Measurements from ENCODE around the gene RNU6-1.

The RNU6-1 gene

DNA sequence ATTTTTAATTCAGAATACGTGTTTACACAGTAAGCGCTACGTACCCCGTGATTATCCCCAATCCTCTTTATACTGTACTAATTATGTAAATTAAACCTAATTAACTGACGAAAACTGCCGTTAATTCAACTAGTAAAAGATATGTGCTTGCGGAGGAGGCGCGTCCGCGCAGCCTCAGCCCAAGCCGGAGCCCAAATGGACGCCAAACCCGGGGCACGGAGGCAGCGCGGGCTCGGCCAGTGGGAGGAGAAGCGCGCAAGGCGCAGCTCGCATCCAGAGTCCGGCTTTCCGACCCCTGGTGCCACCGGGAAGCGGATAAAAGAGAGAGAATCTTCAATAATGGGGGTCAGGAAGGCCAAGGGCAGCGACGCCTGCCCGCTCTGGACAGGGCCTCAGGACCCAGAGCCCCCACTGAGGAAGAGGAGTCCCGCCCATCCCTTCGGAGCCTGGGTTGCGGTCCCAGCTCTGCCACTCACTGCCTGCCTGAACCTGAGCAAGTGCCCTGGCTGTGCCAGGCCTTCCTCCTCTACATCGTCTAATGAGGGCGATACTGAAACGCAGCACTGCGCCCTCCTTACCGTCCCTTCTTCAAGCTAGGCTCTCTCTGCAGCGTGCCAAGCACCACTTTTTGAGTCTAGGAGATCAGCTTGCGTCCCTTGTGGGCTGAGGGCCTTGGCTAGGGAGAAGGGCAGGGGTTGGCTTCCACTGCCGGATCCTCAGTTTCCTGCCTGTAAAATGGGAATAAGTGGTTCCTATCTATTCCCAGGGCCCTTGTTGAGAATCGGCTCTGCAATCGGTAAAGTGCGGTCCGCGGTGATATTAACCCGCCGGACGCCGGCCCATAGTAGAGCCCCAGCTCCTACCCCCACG lies 19.5 kb downstream of the RNU6-1 start:
- DNase-seq = no peak

DNA sequence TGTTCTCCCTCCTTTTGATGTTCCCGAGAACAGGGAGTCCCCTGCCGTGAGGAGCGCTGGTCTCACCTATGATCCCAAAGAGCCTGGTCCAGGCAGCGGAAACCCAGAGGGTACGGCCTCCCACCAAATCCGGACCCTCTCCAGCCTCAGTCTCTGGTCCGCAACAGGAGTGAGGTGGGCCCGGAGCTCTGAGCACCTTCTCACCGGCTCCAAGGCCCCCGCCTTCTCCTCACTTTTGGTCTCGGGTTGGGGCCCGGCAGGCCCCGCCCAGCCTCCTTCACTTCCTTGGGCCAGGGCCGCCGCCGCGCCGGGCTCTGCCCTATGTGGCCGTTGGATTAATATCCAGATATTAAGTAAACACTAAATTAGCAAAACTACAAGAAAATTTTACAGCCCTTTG lies 20.2 kb downstream of the RNU6-1 start:
- no peak for DNase-seq

DNA sequence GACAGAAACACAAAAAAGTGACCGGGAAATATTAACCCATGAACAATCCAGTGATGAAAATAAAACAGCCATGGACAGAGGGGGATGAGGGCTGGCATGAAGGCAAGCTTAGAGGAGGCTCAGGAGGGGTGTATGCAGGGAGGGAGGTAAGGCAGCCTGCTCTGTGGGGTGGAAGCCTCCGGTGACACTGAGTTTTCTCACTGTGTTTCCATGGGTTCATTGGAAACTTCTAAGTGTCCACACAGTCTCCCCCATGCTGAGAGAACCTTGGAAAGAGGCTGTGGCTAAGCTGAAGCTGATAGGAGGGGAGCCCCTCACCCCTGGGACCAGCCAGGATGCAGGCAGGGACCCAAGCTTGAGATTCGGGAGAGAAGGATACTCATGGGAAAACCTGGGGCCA lies 21.4 kb downstream of the RNU6-1 start:
- DNase-seq = no peak

DNA sequence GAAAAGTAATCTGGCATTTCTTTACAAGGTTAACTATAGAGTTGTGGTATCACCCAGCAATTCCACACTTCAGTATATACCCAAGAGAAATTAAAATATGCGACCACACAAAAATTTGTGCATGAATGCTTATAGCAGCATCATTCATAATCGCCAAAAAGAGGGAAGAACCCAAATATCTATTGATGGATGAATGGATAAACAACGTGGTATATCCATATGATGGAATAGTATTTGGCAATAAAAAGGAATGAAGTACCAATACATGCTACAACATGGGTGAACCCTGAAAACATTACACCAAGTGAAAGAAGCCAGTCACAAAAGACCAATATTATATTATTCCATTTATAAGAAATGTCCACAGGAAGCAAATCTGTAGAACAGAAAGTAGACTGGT lies 23.2 kb downstream of the RNU6-1 start:
- DNase-seq = no peak

DNA sequence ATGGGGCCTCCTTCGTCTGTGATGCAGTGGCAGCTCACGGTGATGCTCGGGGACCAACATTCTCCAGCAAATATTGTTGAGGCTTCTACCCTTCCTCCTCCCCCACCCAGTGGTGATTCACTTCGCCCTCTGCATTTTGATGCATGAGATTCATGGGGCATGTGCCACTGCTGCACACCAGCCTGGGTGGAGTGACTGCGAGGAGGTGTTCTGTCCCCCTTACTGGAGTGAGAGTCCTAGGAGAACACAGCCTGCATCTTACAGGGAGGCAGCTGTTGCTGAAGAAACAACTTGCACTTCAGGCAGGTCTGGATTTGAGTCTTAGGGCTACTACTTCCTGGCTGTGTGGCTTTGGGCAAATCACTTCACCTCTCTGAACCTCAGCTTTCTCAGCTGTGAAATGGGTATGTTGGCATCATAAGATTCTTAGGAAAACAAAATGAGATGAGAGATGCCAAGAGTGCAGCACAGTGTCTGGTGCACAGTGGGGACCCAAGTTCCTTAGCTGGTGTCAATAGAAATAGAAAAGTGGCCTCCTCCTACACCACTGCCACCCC lies 24.7 kb downstream of the RNU6-1 start:
- DNase-seq = no peak

DNA sequence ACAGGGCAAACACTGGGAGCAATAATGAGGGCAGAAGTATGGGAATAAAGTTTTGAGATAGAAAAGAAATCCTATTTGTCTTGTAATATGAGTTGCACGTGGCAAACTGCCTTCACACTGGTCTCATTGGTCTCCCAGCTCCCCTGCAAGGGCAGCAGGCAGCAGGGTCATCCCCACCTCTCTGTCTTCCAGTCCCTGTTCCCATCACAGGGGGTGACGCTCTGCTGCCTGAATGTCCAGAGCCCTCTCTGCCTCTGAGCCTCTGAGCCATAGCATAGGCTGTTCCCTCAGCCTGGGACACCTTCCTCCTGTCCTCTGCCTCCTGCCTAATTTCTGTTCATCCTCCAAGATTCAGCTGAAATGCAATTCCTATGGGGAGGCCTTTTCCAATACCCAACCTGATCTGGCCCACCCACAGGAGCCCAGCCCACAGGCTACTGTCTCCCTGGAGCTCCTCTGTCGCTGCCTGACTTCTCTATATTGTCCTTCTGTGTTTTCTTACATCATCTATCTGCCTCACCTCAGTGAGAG lies 26.7 kb downstream of the RNU6-1 start:
- no peak for DNase-seq

DNA sequence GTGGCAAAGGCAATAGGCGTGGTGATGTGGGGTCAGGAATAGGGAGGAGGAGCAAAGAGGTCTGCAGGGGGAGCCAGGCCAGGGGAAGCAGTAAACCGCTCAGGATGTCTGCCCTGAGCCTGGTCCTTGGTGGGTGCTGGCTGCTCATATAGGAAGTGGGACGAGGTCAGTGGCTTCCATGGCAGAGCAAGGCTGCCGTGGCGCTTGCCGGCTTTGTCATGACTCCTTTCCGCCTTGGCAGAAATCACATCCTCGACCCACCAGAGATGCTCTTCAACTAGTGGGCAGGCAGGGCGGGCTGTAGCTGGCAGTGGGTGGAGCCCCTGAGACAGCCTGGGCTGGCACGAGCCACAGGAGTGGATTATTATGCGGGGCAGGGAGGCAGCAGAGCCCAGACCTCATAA lies 27.6 kb downstream of the RNU6-1 start:
- DNase-seq = no peak

DNA sequence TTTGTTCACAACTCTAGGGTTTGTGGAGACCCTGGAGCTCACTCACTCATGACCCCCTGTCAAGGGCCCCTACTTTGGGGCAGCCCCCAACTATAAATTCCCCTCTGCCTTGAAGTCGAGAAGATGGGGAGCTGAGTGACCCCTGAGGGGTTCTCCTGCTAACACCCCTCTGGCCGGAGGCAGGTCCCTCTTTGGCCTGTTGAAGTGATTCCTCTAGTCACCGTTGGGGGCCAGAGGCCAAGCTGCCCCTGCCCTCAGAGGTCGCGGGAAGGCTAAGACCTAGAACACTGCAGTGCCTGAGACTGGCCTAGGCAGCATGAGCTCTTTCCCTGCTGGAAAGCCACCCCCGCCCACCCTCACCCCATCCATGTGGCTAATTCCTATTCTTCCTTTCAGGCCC lies 30.0 kb downstream of the RNU6-1 start:
- no peak for DNase-seq

DNA sequence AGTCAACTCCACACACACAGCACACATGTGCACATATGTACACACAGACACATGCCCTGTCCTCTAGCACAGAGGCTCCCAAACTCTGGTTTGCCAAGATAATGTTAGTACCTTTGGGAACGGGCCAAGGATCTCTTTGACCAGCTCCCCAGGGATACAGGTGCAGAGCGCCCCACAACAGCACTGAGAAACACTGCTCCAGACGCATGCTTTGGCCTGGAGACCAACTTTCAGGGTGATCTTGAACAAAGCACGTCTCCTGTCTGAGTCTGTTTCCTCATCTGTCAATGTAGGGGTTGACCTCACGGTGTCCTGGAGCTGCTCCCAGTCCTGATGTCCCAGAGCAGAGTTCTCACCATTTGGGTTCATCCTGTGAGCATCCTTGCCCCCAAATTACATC lies 30.4 kb downstream of the RNU6-1 start:
- no peak for DNase-seq

DNA sequence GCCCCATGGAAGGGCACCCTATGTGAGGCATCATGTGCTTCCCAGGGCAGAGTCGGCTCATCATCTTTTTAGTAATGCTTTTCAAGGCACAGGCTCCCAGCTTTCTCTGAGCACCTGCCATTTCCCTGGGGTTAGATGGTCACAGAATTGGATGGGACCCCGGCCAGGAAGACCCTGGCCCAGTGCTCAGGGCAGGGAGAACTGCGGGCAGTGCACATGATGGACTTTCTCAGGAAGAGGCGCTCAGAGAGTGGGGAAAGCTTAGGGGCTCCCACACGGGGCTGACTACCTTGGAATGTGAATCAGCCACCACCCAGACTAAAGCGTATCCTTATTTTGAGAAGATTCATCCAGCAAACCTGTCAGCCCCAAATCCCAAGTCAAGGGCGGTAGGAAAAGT lies 31.0 kb downstream of the RNU6-1 start:
- no peak for DNase-seq

DNA sequence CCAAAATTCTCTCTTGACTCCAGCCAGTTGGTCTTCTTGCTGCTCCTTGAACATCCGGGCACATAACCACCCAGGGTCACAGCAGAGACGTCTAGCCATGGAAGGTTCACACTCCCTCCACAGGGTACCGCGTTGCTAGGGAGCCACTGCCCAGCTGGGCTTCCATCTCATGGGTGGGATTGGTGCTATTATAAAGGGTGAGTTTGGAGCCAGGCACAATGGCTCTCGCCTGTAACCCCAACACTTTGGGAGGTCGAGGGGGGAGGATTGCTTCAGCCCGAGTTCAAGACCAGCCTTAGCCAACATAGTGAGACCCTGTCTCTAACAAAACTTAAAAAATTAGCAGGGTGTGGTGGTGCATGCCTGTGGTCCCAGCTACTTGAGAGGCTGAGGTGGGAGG lies 32.0 kb downstream of the RNU6-1 start:
- DNase-seq = no peak

DNA sequence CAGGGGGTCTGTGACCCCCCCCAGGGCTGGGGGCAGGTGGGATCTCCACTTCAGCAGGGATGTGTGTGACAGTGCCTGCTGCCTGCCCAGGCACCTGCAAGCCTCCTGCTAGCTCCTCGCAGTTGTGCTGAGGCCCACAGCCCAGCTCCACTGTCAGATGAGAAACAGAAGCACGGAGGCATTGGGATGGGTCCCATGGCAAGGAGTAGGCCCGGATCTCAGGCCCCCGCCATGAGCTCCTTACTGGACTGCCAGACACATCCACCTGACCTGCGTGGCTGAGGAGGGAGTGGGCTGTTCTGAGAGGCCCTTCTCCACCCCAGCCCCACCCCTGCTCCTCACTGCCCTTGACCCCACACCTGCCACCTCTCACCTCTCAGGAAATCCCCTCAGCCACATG lies 32.7 kb downstream of the RNU6-1 start:
- DNase-seq = no peak

DNA sequence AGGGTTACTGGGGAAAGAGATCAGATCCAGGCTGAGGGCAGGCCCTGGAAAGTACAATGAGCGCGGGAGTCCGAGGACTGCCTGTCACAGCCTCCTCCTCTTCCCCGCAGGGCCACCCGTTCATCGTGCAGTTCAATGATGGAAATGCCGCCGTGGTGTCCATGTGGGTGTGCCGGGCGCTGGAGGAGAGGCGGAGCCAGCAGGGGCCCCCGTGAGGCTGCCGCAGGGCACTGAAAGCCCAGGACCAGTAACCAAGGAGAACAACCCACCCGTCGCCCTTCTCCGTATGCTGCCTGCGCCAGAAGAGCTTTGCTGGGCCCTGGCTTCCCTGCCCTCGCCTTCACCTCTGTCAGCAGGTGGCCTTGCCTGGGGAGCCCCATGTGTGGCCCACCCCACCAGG lies 33.3 kb downstream of the RNU6-1 start:
- no peak for DNase-seq

DNA sequence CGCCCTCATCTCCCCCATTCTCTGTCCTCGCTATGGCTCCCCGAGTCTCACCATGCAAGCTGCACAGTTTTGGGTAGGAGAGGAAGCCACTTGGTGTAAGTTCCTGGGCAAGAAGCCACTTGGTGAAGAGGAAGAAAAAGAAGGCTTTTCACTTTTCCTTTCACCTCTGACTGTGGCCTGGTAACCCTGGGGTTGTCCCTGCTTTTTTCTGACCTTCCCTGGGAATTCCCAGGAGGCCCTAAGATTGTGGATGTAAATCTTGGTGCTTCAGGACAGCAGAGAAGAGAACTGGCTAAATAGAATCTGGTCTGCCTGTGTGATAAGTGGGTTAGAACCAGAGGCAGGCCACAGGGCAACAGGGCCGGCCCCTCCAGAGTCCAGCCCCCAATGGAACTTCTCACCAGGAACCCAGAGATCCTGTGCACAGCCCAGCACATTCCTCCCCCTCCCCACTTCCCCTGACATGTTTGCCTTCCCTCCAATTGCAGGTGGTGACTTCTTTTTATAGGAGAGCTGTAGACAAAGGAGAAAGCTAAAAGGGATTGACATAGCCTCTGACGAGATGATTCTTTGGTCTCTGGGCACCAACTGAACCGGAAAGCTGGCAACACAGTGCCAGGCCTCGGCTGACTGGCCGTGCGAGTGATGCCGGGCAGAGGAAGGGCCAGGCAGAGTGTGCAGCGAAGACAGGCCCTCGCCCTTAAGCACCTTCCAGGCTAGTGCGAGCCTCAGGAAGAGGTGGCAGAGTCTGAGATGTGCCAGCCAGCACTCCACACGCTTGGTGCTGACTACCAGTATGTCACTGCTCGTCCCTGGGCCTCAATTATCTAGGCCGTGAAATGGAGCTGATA lies 34.0 kb downstream of the RNU6-1 start:
- no peak for DNase-seq

DNA sequence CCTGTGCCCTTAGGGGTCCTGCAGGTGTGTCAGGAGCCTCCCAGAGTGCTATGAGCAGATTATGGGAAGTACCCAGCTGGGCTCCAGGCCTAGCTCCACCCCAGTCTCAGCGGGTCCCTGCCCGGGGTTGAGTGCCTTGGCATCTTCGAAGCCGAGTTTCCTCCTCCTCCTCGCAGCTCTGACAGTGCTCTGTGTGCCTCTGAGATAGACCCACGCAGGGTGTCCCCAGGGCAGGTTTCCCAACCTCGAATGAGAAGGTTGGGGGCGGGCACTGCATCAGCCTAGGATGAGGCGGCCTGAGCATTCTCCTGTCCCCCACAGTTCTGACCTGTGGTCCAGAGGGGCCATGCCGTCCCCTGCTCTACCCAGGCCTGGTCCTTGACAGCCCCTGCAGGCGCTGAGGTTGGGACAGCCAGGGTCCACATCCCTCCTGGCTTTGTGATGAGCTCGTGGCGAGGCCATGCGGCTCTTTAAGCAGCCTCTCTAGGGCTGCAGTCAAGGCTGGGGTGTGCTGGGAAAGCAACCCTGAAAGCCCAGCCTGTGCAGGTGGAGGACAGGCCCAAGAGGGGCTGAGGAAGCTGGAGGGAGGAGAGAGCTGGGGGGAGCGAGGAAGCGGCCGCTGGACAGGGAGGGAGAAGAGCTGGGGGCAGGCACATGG lies 34.7 kb downstream of the RNU6-1 start:
- DNase-seq = no peak

DNA sequence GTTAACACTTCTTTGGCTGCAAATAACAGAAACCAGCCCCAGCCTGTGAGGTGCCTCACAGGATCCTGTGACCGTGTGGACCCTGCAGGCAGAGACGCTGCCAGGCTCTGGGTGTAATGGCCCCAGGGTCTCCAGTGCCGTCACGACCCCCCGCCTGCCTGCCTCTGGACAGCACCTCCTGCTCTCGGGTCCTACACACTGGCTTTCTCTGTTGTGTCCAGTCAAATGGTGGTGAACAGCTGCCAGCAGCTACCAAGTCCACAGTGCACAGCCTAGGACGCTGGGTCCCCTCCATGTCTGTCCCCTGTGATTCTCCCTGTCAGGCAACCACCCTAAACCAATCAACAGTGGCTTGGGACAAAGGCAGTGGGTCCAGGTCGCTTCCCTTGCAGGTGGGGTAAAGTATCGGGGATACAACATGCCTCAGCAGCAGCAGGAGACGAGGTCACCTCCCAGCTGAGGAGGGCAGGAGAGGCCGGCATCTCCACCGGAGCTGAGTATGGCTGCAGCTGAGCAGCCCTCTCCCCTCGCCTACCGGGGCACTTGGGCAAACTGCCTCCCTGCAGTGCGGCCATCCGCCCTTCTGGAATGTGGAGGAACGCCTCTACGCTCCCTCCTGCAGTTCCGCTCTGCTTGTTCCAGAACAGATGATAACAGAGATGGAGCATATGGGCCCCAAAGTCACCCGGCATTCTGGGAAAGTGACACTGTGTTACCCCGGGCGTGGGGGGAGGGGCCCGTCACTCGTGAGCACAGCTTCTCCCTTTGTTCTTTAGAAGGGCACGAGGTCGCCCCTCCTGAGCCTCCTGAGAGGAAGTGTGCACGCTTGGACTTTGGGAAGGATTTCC lies 35.6 kb downstream of the RNU6-1 start:
- DNase-seq = no peak

DNA sequence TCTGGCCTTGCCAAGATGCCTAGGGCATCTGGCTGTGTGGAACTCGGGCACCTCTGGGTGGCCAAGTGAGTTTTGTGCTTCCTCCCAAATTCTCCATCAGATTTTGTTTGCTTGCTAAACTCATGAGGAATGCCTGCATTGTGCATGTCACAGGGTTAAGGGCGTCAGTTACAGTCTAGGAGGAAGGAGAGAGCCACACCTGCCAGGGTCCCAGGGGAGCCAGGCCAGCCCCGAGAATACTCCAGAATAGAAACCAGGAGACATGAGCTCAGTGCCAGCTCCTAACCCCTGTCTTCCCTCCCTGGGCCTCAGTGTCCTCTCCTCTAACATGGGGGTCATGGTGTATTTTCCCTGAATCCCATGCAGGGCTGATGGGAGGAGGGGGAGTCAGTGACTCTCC lies 36.5 kb downstream of the RNU6-1 start:
- DNase-seq = no peak

DNA sequence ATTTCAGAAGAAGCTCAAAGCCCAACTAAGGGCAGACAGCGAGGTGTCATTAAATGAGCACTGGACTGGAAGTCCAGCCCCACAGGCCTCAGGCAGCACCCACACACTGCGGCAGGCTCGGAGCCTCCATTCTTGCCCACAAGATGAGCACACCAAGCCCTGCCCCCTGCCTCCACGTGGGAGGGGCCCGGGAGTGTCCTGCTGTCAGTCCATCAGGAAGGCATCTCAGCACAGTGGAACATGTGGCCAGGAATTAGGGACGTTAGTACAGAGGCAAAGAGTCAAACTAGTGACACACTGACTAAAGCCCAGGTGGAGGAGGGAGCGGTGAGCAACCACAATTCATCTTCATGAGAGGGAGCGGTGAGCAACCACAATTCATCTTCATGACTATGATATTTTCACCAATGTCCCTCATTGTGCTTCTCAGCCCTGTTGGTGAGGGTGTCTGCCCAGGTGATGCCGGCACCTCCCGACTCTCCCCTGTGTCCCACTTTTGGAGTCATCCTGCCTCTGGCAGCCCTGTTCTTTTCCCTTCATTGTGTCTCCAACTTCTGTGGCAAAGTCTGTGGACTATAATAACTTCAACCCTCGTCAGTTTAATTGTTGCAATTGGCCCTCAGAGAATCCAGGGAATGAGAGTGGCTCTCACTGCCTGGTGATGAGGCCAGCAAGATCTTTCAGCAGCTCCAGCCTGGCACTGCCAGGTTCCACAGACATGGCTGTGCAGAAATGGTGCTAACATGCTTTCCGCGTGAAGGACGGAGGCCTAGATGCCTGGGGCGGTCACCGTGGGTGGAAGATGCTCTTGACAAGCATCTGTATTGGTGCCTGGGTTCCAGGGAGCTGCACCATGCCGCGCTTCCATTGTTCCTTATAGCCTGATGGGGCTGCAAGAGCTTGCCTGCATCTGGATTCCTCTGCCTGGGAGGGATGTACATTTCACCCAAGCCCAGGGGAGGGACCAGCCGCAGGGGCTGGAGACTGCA lies 37.6 kb downstream of the RNU6-1 start:
- DNase-seq = no peak

DNA sequence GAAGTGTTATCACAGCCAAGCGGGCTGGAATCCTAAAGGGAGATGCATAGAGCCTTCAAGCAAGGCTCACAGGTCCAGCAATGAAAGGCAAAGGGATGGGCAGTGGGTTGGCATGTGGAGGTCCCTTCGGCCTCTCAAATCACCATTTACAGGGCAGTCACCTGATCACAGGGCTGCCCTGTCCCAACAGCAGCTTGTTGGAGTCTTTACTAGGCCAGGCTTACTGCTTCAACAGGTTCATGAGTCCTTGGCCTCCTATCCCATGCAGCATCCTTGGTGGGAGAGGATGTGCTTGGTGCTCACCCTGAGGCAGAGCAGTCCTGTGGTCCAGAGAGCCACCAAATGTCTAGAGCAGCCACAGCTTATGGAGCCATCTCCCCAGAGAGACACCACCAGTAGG lies 38.7 kb downstream of the RNU6-1 start:
- no peak for DNase-seq

DNA sequence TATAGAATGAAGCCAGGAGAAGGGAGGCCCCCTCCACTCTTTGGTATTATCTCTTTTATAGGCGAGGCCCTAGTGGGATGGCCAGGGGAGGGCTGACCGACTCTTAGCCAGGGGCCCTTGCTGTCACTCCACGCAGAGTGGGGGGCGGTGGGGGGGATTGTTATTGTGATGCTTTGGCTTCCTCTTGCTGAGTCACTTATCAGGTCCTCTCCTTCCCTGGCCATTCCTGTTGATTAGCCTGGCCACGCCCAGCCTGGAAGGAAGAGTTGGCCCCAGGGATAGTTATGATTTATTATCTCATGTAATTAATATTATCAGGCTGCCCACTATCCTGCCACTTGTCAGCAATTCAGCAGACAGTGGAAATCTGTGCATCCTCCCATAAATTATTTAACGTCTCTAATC lies 40.0 kb downstream of the RNU6-1 start:
- DNase-seq = no peak
